C4-2B (cell line): ENCODE results near the gene PLCG2.

Source experiments
- CTCF ChIP-seq: fragments of 450-650 bp; conservative IDR thresholded peaks from 2 replicates; pipeline ENCODE4 v1.5.1; 2017; ENCODE audit warnings: mild to moderate bottlenecking
- ZFX ChIP-seq: fragments of 450-650 bp; IDR thresholded peaks from 2 replicates; pipeline ENCODE4 v1.6.1; 2017

DNA sequence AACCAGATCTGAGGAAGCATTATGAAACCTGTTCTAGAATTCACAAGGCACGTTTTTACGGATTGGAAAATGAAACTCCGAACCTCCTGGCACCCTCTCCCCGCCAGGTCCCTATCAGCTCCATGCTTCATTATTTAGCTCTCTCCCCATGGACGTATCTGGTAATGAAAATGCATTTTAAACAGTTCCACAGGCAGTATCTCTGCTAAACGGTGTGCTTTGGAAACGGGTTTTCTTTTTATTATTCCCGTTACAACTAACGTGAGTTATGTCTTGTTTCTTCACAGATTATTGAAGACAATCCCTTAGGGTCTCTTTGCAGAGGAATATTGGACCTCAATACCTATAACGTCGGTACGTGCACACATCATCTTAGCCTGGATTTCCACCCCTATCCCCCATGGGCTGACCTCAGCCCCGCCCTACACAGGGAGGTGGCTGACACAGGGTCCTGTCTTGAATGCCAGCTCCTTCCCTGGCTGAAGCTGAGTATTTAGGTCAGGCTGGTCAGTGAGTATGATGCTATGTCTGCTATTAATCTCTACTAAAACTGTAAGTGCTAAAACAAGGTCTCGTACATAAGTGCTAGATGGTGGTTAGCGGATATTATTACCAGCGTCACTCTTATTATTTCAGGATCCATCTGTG is 149.3 kb downstream of the PLCG2 start:
- TF ChIP-seq ZFX (no peak), CTCF (no peak)
